Osteocyte (in vitro differentiated cells): Measurements from ENCODE around the gene RPL18. TPM values are rescaled to one million over a fixed set of nuclear protein-coding genes. Genes with fewer than 3 reads are reported as not detected.
A peak's percentile ranks its signal among the peaks of the same experiment; 100 is the strongest.

Experiments
- DNase-seq: peaks from one replicate; pipeline ENCODE4 v3.0.0; 2021; ENCODE audit warnings: mixed read lengths; ENCODE audit not compliant: unreplicated experiment; ENCODE audit errors: extremely low spot score
- H3K27ac Mint-ChIP-seq: one replicate; pipeline ENCODE4 v1.8.0; 2021; ENCODE audit warnings: mild to moderate bottlenecking, mixed read lengths; ENCODE audit not compliant: unreplicated experiment
- H3K27me3 Mint-ChIP-seq: one replicate; pipeline ENCODE4 v1.8.0; 2021; ENCODE audit warnings: mixed read lengths; ENCODE audit not compliant: unreplicated experiment
- H3K36me3 Mint-ChIP-seq: one replicate; pipeline ENCODE4 v1.8.0; 2021; ENCODE audit warnings: mixed read lengths; ENCODE audit not compliant: unreplicated experiment
- H3K4me1 Mint-ChIP-seq: one replicate; pipeline ENCODE4 v1.8.0; 2021; ENCODE audit warnings: mixed read lengths; ENCODE audit not compliant: unreplicated experiment
- H3K4me3 Mint-ChIP-seq: one replicate; pipeline ENCODE4 v1.8.0; 2021; ENCODE audit warnings: mild to moderate bottlenecking, moderate library complexity, mixed read lengths; ENCODE audit not compliant: unreplicated experiment
- H3K9me3 Mint-ChIP-seq: one replicate; pipeline ENCODE4 v1.8.0; 2021; ENCODE audit warnings: mixed read lengths; ENCODE audit not compliant: unreplicated experiment
- CTCF ChIP-seq: fragments of 200-600 bp; sonication (generic); IDR thresholded peaks from 2 replicates; pipeline ENCODE4 v1.5.0; 2021; ENCODE audit warnings: antibody characterized with exemption, mild to moderate bottlenecking, moderate library complexity
- long read RNA-seq: library from polyadenylated mRNA; unstranded; transcript quantifications from one replicate; pipeline ENCODE4 v2.0.0, GENCODE V29; 2021
- total RNA-seq: library from RNA; stranded (reverse); gene quantifications from 2 replicates; pipeline ENCODE4 v1.2.1, GENCODE V29; 2021

RPL18 gene
- 1,287 and 1,310 TPM in 2 replicates for total RNA-seq
- long read RNA-seq, transcript RPL18-208 (7 exons, 1,004 nt), result major isoform, 201 of 221 reads
- long read RNA-seq, transcript RPL18-201 (6 exons, 612 nt), result minor isoform, 10 of 221 reads
- long read RNA-seq, partial matches to known transcripts, result 1 of 221 reads
- long read RNA-seq, other reads (novel, unspliced or antisense), result 6 of 221 reads

GRCh38 chr19:48618916-48619691 is at the start of gene RPL18, which contains the start of gene SPHK2:
Gene RPL18 (minus strand): TSS chr19:48619178. CDS start chr19:48619143, 35 bp downstream.
Gene SPHK2 (plus strand): TSS chr19:48619506. CDS start chr19:48620515, 1,009 bp downstream.
- Mint-ChIP-seq H3K4me3 (peak within 1 kb of the TSS; percentile 96), H3K4me1 (peaks cover 49% of the 10 kb centered on the region), H3K27ac (peak within 1 kb of the TSS; percentile 97), H3K9me3 (no peaks in the 10 kb centered on the region), H3K36me3 (peaks cover 24% of the 10 kb centered on the region), H3K27me3 (no peaks in the 10 kb centered on the region)
- no peak for TF ChIP-seq CTCF
- peak; percentile 99 for DNase-seq

- DNase-seq, result no peak
- H3K27me3 Mint-ChIP-seq, result no peaks in the 10 kb centered on the region
- H3K4me3 Mint-ChIP-seq, result no peak overlapping the region
- no peaks in the 10 kb centered on the region for H3K36me3 Mint-ChIP-seq
- no peaks in the 10 kb centered on the region for H3K4me1 Mint-ChIP-seq
- H3K27ac Mint-ChIP-seq, result no peak overlapping the region
- no peaks in the 10 kb centered on the region for H3K9me3 Mint-ChIP-seq
- no peak for TF ChIP-seq CTCF
Measured at GRCh38 chr19:48668761-48669160, 49.8 kb upstream of the RPL18 start.

GRCh38 chr19:48668332-48668731 is 49.4 kb upstream of the RPL18 start:
- no peak overlapping the region for H3K27ac Mint-ChIP-seq
- no peaks in the 10 kb centered on the region for H3K9me3 Mint-ChIP-seq
- DNase-seq, result no peak
- no peaks in the 10 kb centered on the region for H3K4me1 Mint-ChIP-seq
- no peak overlapping the region for H3K4me3 Mint-ChIP-seq
- no peaks in the 10 kb centered on the region for H3K27me3 Mint-ChIP-seq
- no peak for TF ChIP-seq CTCF
- H3K36me3 Mint-ChIP-seq, result no peaks in the 10 kb centered on the region

- peaks cover 2% of the 10 kb centered on the region for H3K4me1 Mint-ChIP-seq
- no peaks in the 10 kb centered on the region for H3K9me3 Mint-ChIP-seq
- H3K27ac Mint-ChIP-seq, result no peak overlapping the region
- H3K4me3 Mint-ChIP-seq, result no peak overlapping the region
- H3K27me3 Mint-ChIP-seq, result no peaks in the 10 kb centered on the region
- no peak for DNase-seq
- H3K36me3 Mint-ChIP-seq, result no peaks in the 10 kb centered on the region
- no peak for TF ChIP-seq CTCF
Measured at GRCh38 chr19:48665786-48666185, 46.8 kb upstream of the RPL18 start.

- Mint-ChIP-seq H3K9me3 (no peaks in the 10 kb centered on the region), H3K27me3 (no peaks in the 10 kb centered on the region), H3K4me1 (peaks cover 4% of the 10 kb centered on the region), H3K4me3 (no peak overlapping the region), H3K36me3 (no peaks in the 10 kb centered on the region), H3K27ac (no peak overlapping the region)
- no peak for TF ChIP-seq CTCF
- no peak for DNase-seq
Measured at GRCh38 chr19:48664476-48664875, 45.5 kb upstream of the RPL18 start.
